SU-DHL-6 (cell line): ENCODE measurements around the gene TRDN.

Experiments
- CTCF ChIP-seq: fragments of 200-600 bp; sonication (generic); IDR thresholded peaks from one replicate; pipeline ENCODE4 v1.5.1; 2017; ENCODE audit warnings: antibody characterized with exemption, mild to moderate bottlenecking, low read length, moderate library complexity; ENCODE audit not compliant: insufficient read depth, poor library complexity, severe bottlenecking
- EZH2phosphoT487 ChIP-seq: fragments of 200-600 bp; sonication (generic), shearing (Covaris generic); conservative IDR thresholded peaks from 2 replicates; pipeline ENCODE4 v1.6.1; 2018; ENCODE audit warnings: mild to moderate bottlenecking, antibody characterized with exemption, low read length, moderate library complexity, mixed read lengths

GRCh38 chr6:123480986-123481385, 155.8 kb downstream of the TRDN start:
- TF ChIP-seq CTCF (no peak), EZH2phosphoT487 (no peak)
